Measurements from ENCODE around the gene NOTCH3. TPM values are rescaled to one million over a fixed set of nuclear protein-coding genes. Genes with fewer than 3 reads are reported as not detected.

The NOTCH3 gene
- total RNA-seq, 1 experiment from 2014 or later, result 60.6 TPM

DNA sequence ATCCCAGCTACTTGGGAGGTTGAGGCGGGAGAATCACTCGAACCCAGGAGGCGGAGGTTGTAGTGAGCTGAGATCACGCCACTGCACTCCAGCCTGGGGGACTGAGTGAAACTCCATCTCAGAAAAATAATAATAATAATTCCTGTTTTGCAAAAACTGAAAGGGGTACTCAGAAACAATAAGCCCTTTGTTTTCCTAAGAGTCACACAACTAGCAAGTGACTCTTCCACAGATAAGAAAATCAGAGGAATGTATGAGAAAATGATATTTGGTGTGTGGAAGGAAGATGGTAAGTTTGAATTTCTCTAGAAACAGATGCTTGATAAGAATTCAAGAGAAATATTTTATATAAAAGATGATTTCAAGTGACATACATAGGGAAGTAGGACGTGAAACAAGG lies 58.5 kb downstream of the NOTCH3 start:
- no peaks in the 10 kb centered on the region for H3K9me3 ChIP-seq

DNA sequence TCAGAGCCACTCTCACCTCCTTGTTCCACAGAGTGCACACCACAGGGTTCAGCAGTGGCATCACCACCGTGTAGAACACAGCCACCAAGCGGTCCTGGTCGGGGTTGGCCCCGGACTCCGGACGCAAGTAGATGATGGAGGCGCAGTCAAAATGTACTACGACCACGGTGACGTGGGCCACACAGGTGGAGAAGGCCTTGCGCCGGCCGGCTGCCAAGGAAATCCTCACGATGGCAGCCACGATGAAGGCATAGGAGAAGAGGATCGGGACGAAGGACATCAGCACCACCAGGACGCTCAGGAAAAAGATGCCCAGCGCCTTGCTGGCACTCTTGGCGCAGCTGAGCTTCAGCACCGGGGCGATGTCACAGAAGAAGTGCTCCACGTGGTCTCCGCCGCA lies 59.7 kb downstream of the NOTCH3 start:
- Histone ChIP-seq H3K36me3 (ENCODE audit: control insufficient read depth, insufficient read depth, low read length) (no peaks in the 10 kb centered on the region), H3K27me3 (replicated peaks; ENCODE audit: control insufficient read depth, insufficient read depth, low read length) (no peaks in the 10 kb centered on the region), H3K9me3 (no peaks in the 10 kb centered on the region), H3K4me3 (ENCODE audit: low read depth, low read length) (no peak overlapping the region), H3K4me1 (no peaks in the 10 kb centered on the region)
- ChIA-PET POLR2A (no interaction called here), CTCF (no interaction called here)
- Mint-ChIP-seq H3K4me1 (ENCODE audit: low read depth, unreplicated experiment) (peaks cover 6% of the 10 kb centered on the region), H3K27me3 (ENCODE audit: insufficient read depth, unreplicated experiment) (peaks cover 9% of the 10 kb centered on the region), H3K36me3 (ENCODE audit: insufficient read depth, unreplicated experiment) (no peaks in the 10 kb centered on the region), H3K4me3 (ENCODE audit: unreplicated experiment) (no peak overlapping the region), H3K27ac (ENCODE audit: unreplicated experiment) (no peak overlapping the region), H3K9me3 (ENCODE audit: unreplicated experiment) (peaks cover 10% of the 10 kb centered on the region)
- no TSS peak for BruUV-seq (replicated peaks)
- intact Hi-C loops (cut with micrococcal nuclease; ENCODE audit: unreplicated experiment), result no loop called here
- TF ChIP-seq, protein P1, sequence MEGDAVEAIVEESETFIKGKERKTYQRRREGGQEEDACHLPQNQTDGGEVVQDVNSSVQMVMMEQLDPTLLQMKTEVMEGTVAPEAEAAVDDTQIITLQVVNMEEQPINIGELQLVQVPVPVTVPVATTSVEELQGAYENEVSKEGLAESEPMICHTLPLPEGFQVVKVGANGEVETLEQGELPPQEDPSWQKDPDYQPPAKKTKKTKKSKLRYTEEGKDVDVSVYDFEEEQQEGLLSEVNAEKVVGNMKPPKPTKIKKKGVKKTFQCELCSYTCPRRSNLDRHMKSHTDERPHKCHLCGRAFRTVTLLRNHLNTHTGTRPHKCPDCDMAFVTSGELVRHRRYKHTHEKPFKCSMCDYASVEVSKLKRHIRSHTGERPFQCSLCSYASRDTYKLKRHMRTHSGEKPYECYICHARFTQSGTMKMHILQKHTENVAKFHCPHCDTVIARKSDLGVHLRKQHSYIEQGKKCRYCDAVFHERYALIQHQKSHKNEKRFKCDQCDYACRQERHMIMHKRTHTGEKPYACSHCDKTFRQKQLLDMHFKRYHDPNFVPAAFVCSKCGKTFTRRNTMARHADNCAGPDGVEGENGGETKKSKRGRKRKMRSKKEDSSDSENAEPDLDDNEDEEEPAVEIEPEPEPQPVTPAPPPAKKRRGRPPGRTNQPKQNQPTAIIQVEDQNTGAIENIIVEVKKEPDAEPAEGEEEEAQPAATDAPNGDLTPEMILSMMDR (IDR thresholded peaks at IDR 0.05; ENCODE audit: insufficient read depth in 1 of 2, low read depth in 1 of 2, low read length in 1 of 2, severe bottlenecking in 1 of 2, unreplicated experiment in 1 of 2), result no peak
- DNase-seq, result no peak

More for the DNA sequence above, 58.5 kb downstream of the NOTCH3 start:
- intact Hi-C loops (cut with micrococcal nuclease; ENCODE audit: unreplicated experiment), result no loop called here
- no peak for DNase-seq
- BruUV-seq (replicated peaks), result no TSS peak
- peaks cover 7% of the 10 kb centered on the region for H3K27me3 Mint-ChIP-seq (ENCODE audit: insufficient read depth, unreplicated experiment)
- Histone ChIP-seq H3K4me3 (ENCODE audit: low read depth, low read length) (no peak overlapping the region), H3K4me1 (no peaks in the 10 kb centered on the region), H3K36me3 (ENCODE audit: control insufficient read depth, insufficient read depth, low read length) (no peaks in the 10 kb centered on the region), H3K27me3 (replicated peaks; ENCODE audit: control insufficient read depth, insufficient read depth, low read length) (no peaks in the 10 kb centered on the region)
- TF ChIP-seq, protein P1 (IDR thresholded peaks at IDR 0.05; ENCODE audit: insufficient read depth in 1 of 2, low read depth in 1 of 2, low read length in 1 of 2, severe bottlenecking in 1 of 2, unreplicated experiment in 1 of 2), result no peak
- no peaks in the 10 kb centered on the region for H3K4me1 Mint-ChIP-seq (ENCODE audit: low read depth, unreplicated experiment)
- no peaks in the 10 kb centered on the region for H3K36me3 Mint-ChIP-seq (ENCODE audit: insufficient read depth, unreplicated experiment)
- H3K9me3 Mint-ChIP-seq (ENCODE audit: unreplicated experiment), result peaks cover 2% of the 10 kb centered on the region
- H3K4me3 Mint-ChIP-seq (ENCODE audit: unreplicated experiment), result no peak overlapping the region
- POLR2A ChIA-PET, result no interaction called here
- CTCF ChIA-PET, result no interaction called here
- no peak overlapping the region for H3K27ac Mint-ChIP-seq (ENCODE audit: unreplicated experiment)

DNA sequence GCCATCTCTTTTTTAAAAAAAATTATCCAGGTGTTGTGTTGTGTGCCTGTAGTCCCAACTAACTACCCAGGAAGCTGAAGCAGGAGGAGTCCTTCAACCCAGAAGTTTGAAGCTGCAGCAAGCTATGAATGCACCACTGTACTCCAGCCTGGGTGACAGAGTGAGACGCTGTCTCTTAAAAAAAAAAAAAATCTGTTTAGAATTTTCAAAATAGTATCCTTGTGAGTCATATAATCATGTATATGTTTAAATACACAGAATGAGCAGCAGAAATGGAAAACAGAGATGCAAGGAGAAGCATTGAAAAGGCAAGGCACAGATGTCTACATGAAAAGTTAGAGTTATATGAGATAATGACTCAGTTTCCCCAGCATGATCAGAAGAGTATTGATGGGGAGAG lies 62.4 kb downstream of the NOTCH3 start:
- no peaks in the 10 kb centered on the region for H3K27me3 ChIP-seq (replicated peaks; ENCODE audit: control insufficient read depth, insufficient read depth, low read length)
- no TSS peak for BruUV-seq (replicated peaks)
- Mint-ChIP-seq H3K4me3 (ENCODE audit: unreplicated experiment) (no peak overlapping the region), H3K36me3 (ENCODE audit: insufficient read depth, unreplicated experiment) (no peaks in the 10 kb centered on the region), H3K4me1 (ENCODE audit: low read depth, unreplicated experiment) (peaks cover 6% of the 10 kb centered on the region), H3K27me3 (ENCODE audit: insufficient read depth, unreplicated experiment) (peaks cover 9% of the 10 kb centered on the region), H3K9me3 (ENCODE audit: unreplicated experiment) (peaks cover 10% of the 10 kb centered on the region), H3K27ac (ENCODE audit: unreplicated experiment) (no peak overlapping the region)
- no peaks in the 10 kb centered on the region for H3K9me3 ChIP-seq
- CTCF ChIA-PET, result no interaction called here
- no peak for DNase-seq
- intact Hi-C loops (cut with micrococcal nuclease; ENCODE audit: unreplicated experiment), result no loop called here
- TF ChIP-seq, protein P1 (IDR thresholded peaks at IDR 0.05; ENCODE audit: insufficient read depth in 1 of 2, low read depth in 1 of 2, low read length in 1 of 2, severe bottlenecking in 1 of 2, unreplicated experiment in 1 of 2), result no peak
- no peaks in the 10 kb centered on the region for H3K36me3 ChIP-seq (ENCODE audit: control insufficient read depth, insufficient read depth, low read length)
- H3K4me3 ChIP-seq (ENCODE audit: low read depth, low read length), result no peak overlapping the region
- POLR2A ChIA-PET, result no interaction called here
- no peaks in the 10 kb centered on the region for H3K4me1 ChIP-seq
